BJ (cell line): ENCODE data around the gene CDYL2. TPM values are rescaled to one million over a fixed set of nuclear protein-coding genes. Genes with fewer than 3 reads are reported as not detected.
A peak's percentile ranks its signal among the peaks of the same experiment; 100 is the strongest.
"Not testable (repeated sequence)": the region's sequence is repeated elsewhere in the genome, so short reads cannot be mapped to it uniquely, and the experiment has no call there.

Experiments used
- CTCF ChIA-PET: fragments of 350-600 bp; formaldehyde crosslinking; extraction: SDS; loops from one replicate; lab custom pipeline; 2021; ENCODE audit warnings: antibody characterized with exemption, inconsistent platforms; lab: Yijun Ruan, JAX
- POLR2A ChIA-PET: fragments of 300-600 bp; sonication (Branson Sonifier 250); formaldehyde crosslinking; extraction: SDS; loops from one replicate; lab custom pipeline; 2021; ENCODE audit warnings: antibody characterized with exemption; lab: Charles Lee
- DNase-seq: peaks from one replicate; pipeline ENCODE4 v3.0.0-alpha.2; 2011; ENCODE audit warnings: low read depth
- H3K27me3 ChIP-seq: 2 replicates; pipeline ENCODE4 v1.6.0; 2011; ENCODE audit warnings: low read length; ENCODE audit not compliant: control insufficient read depth, insufficient read depth
- H3K36me3 ChIP-seq: 2 replicates; pipeline ENCODE4 v1.5.1; 2011; ENCODE audit warnings: low read length; ENCODE audit not compliant: control insufficient read depth, insufficient read depth
- H3K4me3 ChIP-seq: 2 replicates; pipeline ENCODE4 v1.5.1; 2011; ENCODE audit warnings: low read depth, mild to moderate bottlenecking, control low read depth, low read length
- polyA plus RNA-seq: library from polyadenylated mRNA; depleted of rRNA; stranded (reverse); fragments of >200 nt; gene quantifications from 2 replicates; pipeline ENCODE4 v1.2.3, GENCODE V29; 2011
- TF ChIP-seq, protein P1 (sequence below): IDR thresholded peaks from 2 replicates; pipeline ENCODE4 v1.5.1; 2011; ENCODE audit warnings: low read depth, mild to moderate bottlenecking, control low read depth, inconsistent platforms, low read length, moderate library complexity; ENCODE audit not compliant: insufficient read depth

Gene CDYL2
- polyA plus RNA-seq, 1 experiment, result 0.87 TPM

DNA sequence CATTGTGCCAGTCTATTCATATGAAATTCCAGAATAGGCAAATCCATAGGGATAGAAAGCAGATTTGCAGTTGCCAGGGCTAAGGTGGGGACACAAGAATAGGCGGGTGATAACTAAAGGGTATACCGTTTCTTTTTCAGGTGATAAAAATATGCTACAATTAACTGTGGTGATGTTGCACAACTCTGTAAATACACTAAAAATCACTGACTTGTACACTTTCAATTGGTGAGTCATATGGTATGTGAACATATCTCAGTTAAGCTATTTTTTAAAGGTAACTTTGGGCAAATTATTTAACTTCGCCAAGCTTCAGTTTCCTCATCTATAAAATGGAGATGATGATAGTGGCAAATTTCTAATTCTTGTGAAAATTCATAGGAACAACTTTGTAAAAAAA, 65.9 kb downstream of the CDYL2 start:
- Histone ChIP-seq H3K36me3 (no peaks in the 10 kb centered on the region; the same call in 1 of the 2 replicates), H3K4me3 (no peak overlapping the region), H3K27me3 (no peaks in the 10 kb centered on the region)
- TF ChIP-seq, protein P1, sequence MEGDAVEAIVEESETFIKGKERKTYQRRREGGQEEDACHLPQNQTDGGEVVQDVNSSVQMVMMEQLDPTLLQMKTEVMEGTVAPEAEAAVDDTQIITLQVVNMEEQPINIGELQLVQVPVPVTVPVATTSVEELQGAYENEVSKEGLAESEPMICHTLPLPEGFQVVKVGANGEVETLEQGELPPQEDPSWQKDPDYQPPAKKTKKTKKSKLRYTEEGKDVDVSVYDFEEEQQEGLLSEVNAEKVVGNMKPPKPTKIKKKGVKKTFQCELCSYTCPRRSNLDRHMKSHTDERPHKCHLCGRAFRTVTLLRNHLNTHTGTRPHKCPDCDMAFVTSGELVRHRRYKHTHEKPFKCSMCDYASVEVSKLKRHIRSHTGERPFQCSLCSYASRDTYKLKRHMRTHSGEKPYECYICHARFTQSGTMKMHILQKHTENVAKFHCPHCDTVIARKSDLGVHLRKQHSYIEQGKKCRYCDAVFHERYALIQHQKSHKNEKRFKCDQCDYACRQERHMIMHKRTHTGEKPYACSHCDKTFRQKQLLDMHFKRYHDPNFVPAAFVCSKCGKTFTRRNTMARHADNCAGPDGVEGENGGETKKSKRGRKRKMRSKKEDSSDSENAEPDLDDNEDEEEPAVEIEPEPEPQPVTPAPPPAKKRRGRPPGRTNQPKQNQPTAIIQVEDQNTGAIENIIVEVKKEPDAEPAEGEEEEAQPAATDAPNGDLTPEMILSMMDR, result no peak
- ChIA-PET POLR2A (no interaction called here), CTCF (no interaction called here)
- no peak for DNase-seq

DNA sequence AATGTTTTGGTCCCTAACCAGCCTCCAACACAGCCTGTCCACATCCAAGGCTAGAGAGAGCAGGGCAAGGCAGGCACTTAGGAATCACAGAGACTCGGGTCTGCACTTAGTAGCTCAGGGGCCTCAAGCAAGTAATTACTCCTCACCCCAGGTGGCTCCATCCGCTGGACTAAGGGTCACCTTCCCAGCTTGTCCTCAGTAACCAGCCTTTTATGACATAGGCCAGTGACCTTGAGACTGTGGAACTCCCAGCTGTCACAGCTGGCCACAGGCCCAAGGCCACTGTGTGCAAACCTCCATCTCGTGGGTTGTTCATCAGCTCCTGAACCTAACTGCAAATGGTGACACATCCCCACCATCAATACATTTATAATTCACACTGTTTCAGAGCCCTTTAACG, 68.6 kb downstream of the CDYL2 start:
- Histone ChIP-seq H3K4me3 (no peak overlapping the region), H3K36me3 (no peaks in the 10 kb centered on the region; the same call in 1 of the 2 replicates), H3K27me3 (no peaks in the 10 kb centered on the region)
- TF ChIP-seq, protein P1, result no peak
- CTCF ChIA-PET, result no interaction called here
- POLR2A ChIA-PET, result no interaction called here
- no peak for DNase-seq

DNA sequence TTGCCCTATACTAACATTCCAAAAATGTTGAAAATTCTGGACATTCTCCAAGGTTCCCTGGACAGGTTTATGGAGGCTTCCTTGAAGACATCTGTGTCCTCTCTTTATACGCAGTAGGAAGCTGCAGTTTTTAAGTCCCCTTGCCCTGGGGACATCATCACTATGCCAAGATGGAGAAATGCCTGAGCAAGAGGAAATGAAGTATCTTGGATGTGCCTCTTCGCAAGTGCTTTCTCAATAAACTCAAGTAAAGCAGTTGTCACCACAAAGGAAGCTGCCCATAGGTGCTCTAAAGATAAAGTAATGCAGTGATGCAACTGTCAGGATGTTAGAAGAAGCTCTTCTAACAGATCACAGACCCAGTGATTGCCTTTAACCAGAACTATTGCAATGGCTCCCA, 71.0 kb downstream of the CDYL2 start:
- TF ChIP-seq, protein P1, result no peak
- ChIA-PET CTCF (no interaction called here), POLR2A (no interaction called here)
- H3K4me3 ChIP-seq, result no peak overlapping the region
- peak; percentile 10 for DNase-seq
- no peaks in the 10 kb centered on the region for H3K27me3 ChIP-seq
- H3K36me3 ChIP-seq, result no peaks in the 10 kb centered on the region; the same call in 1 of the 2 replicates

DNA sequence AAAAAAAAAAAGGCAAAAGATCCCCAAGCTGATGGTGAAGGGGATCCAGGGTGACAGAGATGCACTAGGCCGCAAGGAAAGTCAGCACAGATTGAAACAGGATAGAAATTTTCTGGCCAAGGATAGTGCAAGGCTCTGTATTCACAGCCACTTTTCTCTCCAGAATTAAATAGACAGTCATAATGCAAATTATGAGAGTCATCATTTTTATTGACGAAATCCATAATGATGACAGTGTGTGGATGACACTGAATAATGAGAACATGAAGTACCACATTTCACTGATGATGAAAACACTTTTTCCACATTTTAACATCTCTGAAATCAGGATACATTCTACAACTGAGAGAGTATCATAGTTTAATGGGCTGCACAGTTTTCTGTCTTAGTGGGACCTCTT, 72.5 kb downstream of the CDYL2 start:
- H3K4me3 ChIP-seq, result no peak overlapping the region
- TF ChIP-seq, protein P1, result no peak
- POLR2A ChIA-PET, result no interaction called here
- no peaks in the 10 kb centered on the region for H3K27me3 ChIP-seq
- CTCF ChIA-PET, result no interaction called here
- H3K36me3 ChIP-seq, result no peaks in the 10 kb centered on the region
- DNase-seq, result no peak

DNA sequence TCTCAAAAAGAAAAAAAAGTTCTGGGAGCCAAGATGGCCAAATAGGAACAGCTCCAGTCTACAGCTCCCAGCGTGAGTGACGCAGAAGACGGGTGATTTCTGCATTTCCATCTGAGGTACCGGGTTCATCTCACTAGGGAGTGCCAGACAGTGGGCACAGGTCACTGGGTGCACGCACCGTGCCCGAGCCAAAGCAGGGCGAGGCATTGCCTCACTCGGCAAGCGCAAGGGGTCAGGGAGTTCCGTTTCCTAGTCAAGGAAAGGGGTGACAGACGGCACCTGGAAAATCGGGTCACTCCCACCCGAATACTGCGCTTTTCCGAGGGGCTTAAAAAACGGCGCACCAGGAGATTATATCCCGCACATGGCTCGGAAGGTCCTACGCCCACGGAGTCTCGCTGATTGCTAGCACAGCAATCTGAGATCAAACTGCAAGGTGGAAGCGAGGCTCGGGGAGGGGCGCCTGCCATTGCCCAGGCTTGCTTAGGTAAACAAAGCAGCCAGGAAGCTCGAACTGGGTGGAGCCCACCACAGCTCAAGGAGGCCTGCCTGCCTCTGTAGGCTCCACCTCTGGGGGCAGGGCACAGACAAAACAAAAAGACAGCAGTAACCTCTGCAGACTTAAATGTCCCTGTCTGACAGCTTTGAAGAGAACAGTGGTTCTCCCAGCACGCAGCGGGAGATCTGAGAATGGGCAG, 77.2 kb downstream of the CDYL2 start:
- H3K36me3 ChIP-seq, CTCF ChIA-PET: not testable (repeated sequence)

DNA sequence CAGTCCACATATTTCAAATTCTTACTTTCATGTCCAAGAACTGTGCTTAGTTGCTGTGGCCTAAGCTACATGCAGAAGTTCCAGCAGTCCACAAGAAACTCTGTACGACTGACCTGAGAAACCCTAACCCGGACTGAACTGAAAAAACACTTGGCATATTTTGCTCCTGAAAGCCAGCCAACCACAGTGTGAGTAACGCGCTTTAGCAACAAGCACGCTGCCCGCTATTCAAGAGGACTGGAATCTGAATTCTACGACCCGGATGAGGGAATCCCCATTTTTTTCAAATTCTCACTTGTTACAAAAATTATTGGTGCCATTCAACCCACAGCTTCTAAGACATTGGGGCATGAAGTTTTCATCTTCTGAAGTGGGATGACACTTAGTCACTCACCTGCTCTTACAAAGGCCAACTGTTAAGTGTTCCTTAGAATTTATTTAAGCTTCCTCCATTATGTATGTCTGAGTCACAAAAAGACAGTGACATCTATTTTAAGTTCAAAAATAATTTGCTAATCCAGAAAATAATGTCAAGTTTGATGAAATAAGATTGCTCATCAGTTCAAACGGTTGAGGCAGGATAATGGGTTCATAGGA, 78.7 kb downstream of the CDYL2 start:
- Histone ChIP-seq H3K36me3 (no peaks in the 10 kb centered on the region), H3K27me3 (no peaks in the 10 kb centered on the region), H3K4me3 (no peak overlapping the region)
- CTCF ChIA-PET, result no interaction called here
- TF ChIP-seq, protein P1, result no peak
- POLR2A ChIA-PET, result no interaction called here
- DNase-seq, result no peak

More for the DNA sequence above, 77.2 kb downstream of the CDYL2 start:
- DNase-seq, H3K27me3 ChIP-seq, H3K4me3 ChIP-seq, POLR2A ChIA-PET: not testable (repeated sequence)
